H1 (cell line): Measurements from ENCODE around the gene MYNN.
"Not testable (repeated sequence)": the region's sequence is repeated elsewhere in the genome, so short reads cannot be mapped to it uniquely, and the experiment has no call there.

Experiments used
- CTCF ChIP-seq, 3 experiments: IDR thresholded peaks; 1 replicate in 2 of 3; 2 replicates in 1 of 3; pipeline versions ENCODE4 v1.5.1 to v1.6.1; 2011; ENCODE audit warnings: low read length in 3 of 3, mild to moderate bottlenecking in 3 of 3, inconsistent platforms in 2 of 3, low read depth in 1 of 3, moderate library complexity in 1 of 3; ENCODE audit not compliant: insufficient read depth in 1 of 3; ENCODE audit errors: control extremely low read depth in 1 of 3
- EZH2 ChIP-seq: fragments of 200-600 bp; sonication (generic); IDR thresholded peaks from 2 replicates; pipeline ENCODE4 v1.7.1; 2012; ENCODE audit warnings: low read depth, mild to moderate bottlenecking, moderate library complexity, low read length, inconsistent platforms; ENCODE audit not compliant: severe bottlenecking
- KDM1A ChIP-seq: fragments of 200-600, 300-600 bp; sonication (generic); IDR thresholded peaks from 2 replicates; pipeline ENCODE4 v1.7.1; 2016; ENCODE audit warnings: mild to moderate bottlenecking, low read length, borderline replicate concordance
- SP1 ChIP-seq: IDR thresholded peaks from 2 replicates; pipeline ENCODE4 v1.6.1; 2011; ENCODE audit warnings: low read depth, low read length

GRCh38 chr3:169731857-169732256 lies 41.3 kb upstream of the MYNN start:
- TF ChIP-seq KDM1A; CTCF (IDR thresholded peaks at IDR 0.05; ENCODE audit: control extremely low read depth in 1 of 3, insufficient read depth in 1 of 3, low read depth in 1 of 3, low read length in 3 of 3); EZH2; SP1: not testable (repeated sequence)
